Uterus (tissue), 4 donors: ENCODE data around the gene KANSL1. TPM values are rescaled to one million over a fixed set of nuclear protein-coding genes. Genes with fewer than 3 reads are reported as not detected.
"Not testable (repeated sequence)": the region's sequence is repeated elsewhere in the genome, so short reads cannot be mapped to it uniquely, and the experiment has no call there.

ENCODE experiments used
- DNase-seq, 2 donors: peaks; one replicate each; pipeline ENCODE4 v3.0.0-alpha.2; 2019 to 2020
- H3K27ac ChIP-seq, 2 donors: fragments of 200-600 bp; sonication (generic); 1 replicate in 1 of 2; 2 replicates in 1 of 2; pipeline ENCODE4 v1.5.1; 2016 to 2018
- H3K27me3 ChIP-seq, 2 donors: fragments of 200-600 bp; sonication (generic); one replicate each; pipeline ENCODE4 v1.5.1; 2018 to 2019; ENCODE audit warnings: control low read depth in 1 of 2
- H3K36me3 ChIP-seq, 2 donors: fragments of 200-600 bp; sonication (generic); one replicate each; pipeline ENCODE4 v1.5.1; 2019; ENCODE audit warnings: control low read depth in 1 of 2
- H3K4me1 ChIP-seq, 2 donors: fragments of 200-600 bp; sonication (generic); one replicate each; pipeline ENCODE4 v1.5.1; 2018 to 2019; ENCODE audit warnings: control low read depth in 1 of 2
- H3K4me3 ChIP-seq, 2 donors: fragments of 200-600 bp; sonication (generic); 1 replicate in 1 of 2; 2 replicates in 1 of 2; pipeline ENCODE4 v1.5.1; 2018 to 2019; ENCODE audit warnings: mild to moderate bottlenecking in 1 of 2
- H3K9me3 ChIP-seq, 2 donors: fragments of 200-600 bp; sonication (generic); one replicate each; pipeline ENCODE4 v1.5.1; 2019; ENCODE audit warnings: control low read depth in 1 of 2
- CTCF ChIP-seq, 4 experiments: fragments of 200-600 bp in 2 of 4; fragments of 450-650 bp in 2 of 4; sonication (generic) in 2 of 4; IDR thresholded peaks; one replicate each; pipeline ENCODE4 v1.5.1; 2016 to 2019; ENCODE audit warnings: antibody characterized with exemption in 4 of 4, mild to moderate bottlenecking in 2 of 4, moderate library complexity in 1 of 4
- POLR2A ChIP-seq, 2 donors: fragments of 450-650 bp; IDR thresholded peaks; one replicate each; pipeline ENCODE4 v1.6.1; 2016; ENCODE audit warnings: antibody characterized with exemption in 2 of 2, mild to moderate bottlenecking in 1 of 2, moderate library complexity in 1 of 2
- intact Hi-C: fragments of 100-400 bp; cut with DNase I; formaldehyde crosslinking; loops from one replicate; pipeline ENCODE4 v1.15.1; 2023; ENCODE audit warnings: low total_unique reads
- total RNA-seq, 4 donors: library from RNA; depleted of rRNA in 3 of 4; stranded (reverse); fragments of >200 nt in 3 of 4; gene quantifications; one replicate each; pipeline versions ENCODE4 v1.1.0 to v1.2.4, GENCODE V29; 2014 to 2023
- donor health status: DM: yes; HTN: yes; CAD: no.

Gene KANSL1
- total RNA-seq, 4 donors from 2014 or later: 55.8 to 192 (median 146) TPM

- Histone ChIP-seq H3K4me1 (no peaks in the 10 kb centered on the region), H3K4me3 (no peak overlapping the region), H3K36me3 (no peaks in the 10 kb centered on the region), H3K27me3 (no peaks in the 10 kb centered on the region), H3K9me3 (no peaks in the 10 kb centered on the region), H3K27ac (no peak overlapping the region)
- no peak for DNase-seq
- TF ChIP-seq CTCF (IDR thresholded peaks at IDR 0.05): no peak
- no peak for TF ChIP-seq POLR2A (IDR thresholded peaks at IDR 0.05)
- intact Hi-C loops: no loop called here
These were observed 168.6 kb downstream of the KANSL1 start for GRCh38 chr17:46024590-46024989.

GRCh38 chr17:46023783-46024388 lies 169.3 kb downstream of the KANSL1 start:
- intact Hi-C loops: no loop called here
- no peak for DNase-seq

GRCh38 chr17:46023366-46023765 lies 169.9 kb downstream of the KANSL1 start:
- H3K27ac ChIP-seq, H3K4me3 ChIP-seq, intact Hi-C loops, H3K27me3 ChIP-seq, H3K9me3 ChIP-seq, DNase-seq, H3K36me3 ChIP-seq, H3K4me1 ChIP-seq: not testable (repeated sequence)

More at GRCh38 chr17:46023783-46024388, 169.3 kb downstream of the KANSL1 start:
- no peak for TF ChIP-seq CTCF (IDR thresholded peaks at IDR 0.05)
- TF ChIP-seq POLR2A (IDR thresholded peaks at IDR 0.05): no peak
- no peak overlapping the region for H3K4me3 ChIP-seq
- H3K4me1 ChIP-seq: no peaks in the 10 kb centered on the region
- no peak overlapping the region for H3K27ac ChIP-seq
- H3K27me3 ChIP-seq: no peaks in the 10 kb centered on the region
- no peaks in the 10 kb centered on the region for H3K36me3 ChIP-seq
- H3K9me3 ChIP-seq: no peaks in the 10 kb centered on the region

GRCh38 chr17:46020998-46021397 lies 172.2 kb downstream of the KANSL1 start:
- DNase-seq: no peak

GRCh38 chr17:46020023-46020761 lies 173.0 kb downstream of the KANSL1 start:
- no peaks in the 10 kb centered on the region for H3K36me3 ChIP-seq
- DNase-seq: no peak
- no peak overlapping the region for H3K27ac ChIP-seq
- no peak overlapping the region for H3K4me3 ChIP-seq
- no peaks in the 10 kb centered on the region for H3K9me3 ChIP-seq
- no peak for TF ChIP-seq CTCF (IDR thresholded peaks at IDR 0.05)
- no peak for TF ChIP-seq POLR2A (IDR thresholded peaks at IDR 0.05)
- H3K4me1 ChIP-seq: no peaks in the 10 kb centered on the region
- no peaks in the 10 kb centered on the region for H3K27me3 ChIP-seq
- intact Hi-C loops: no loop called here

More at GRCh38 chr17:46020998-46021397, 172.2 kb downstream of the KANSL1 start:
- Histone ChIP-seq H3K36me3 (no peaks in the 10 kb centered on the region), H3K4me3 (no peak overlapping the region), H3K4me1 (no peaks in the 10 kb centered on the region), H3K9me3 (no peaks in the 10 kb centered on the region), H3K27ac (no peak overlapping the region), H3K27me3 (no peaks in the 10 kb centered on the region)
- TF ChIP-seq CTCF (IDR thresholded peaks at IDR 0.05): no peak
- TF ChIP-seq POLR2A (IDR thresholded peaks at IDR 0.05): no peak
- intact Hi-C loops: no loop called here

GRCh38 chr17:46019408-46019925 lies 173.8 kb downstream of the KANSL1 start:
- H3K9me3 ChIP-seq, H3K4me1 ChIP-seq, H3K36me3 ChIP-seq, H3K27me3 ChIP-seq, DNase-seq, intact Hi-C loops, H3K4me3 ChIP-seq, H3K27ac ChIP-seq: not testable (repeated sequence)
